Subcutaneous adipose tissue (tissue), 4 donors: Measurements from ENCODE around the gene RGS8. TPM values are rescaled to one million over a fixed set of nuclear protein-coding genes. Genes with fewer than 3 reads are reported as not detected.

ENCODE experiments used
- CTCF ChIP-seq: fragments of 450-650 bp; IDR thresholded peaks from one replicate; pipeline ENCODE4 v1.5.1; 2016; ENCODE audit warnings: low read depth, mild to moderate bottlenecking, control low read depth, antibody characterized with exemption, moderate library complexity
- total RNA-seq, 4 donors: library from RNA; depleted of rRNA; stranded (reverse); fragments of >200 nt; gene quantifications; one replicate each; pipeline ENCODE4 v1.1.0, GENCODE V29; 2016

RGS8 gene
- total RNA-seq, 4 donors from 2014 or later, result not detected

- TF ChIP-seq CTCF, result no peak
Observed at GRCh38 chr1:182677397-182678098, 6.8 kb downstream of the RGS8 start.

- TF ChIP-seq CTCF, result no peak
Observed at GRCh38 chr1:182676274-182676673, 8.1 kb downstream of the RGS8 start.

- no peak for TF ChIP-seq CTCF
Observed at GRCh38 chr1:182674346-182675246, 9.8 kb downstream of the RGS8 start.

GRCh38 chr1:182672487-182672836 lies 11.9 kb downstream of the RGS8 start:
- no peak for TF ChIP-seq CTCF

- no peak for TF ChIP-seq CTCF
Observed at GRCh38 chr1:182671750-182672486, 12.5 kb downstream of the RGS8 start.

- no peak for TF ChIP-seq CTCF
Observed at GRCh38 chr1:182670032-182670749, 14.2 kb downstream of the RGS8 start.
